ENCODE measurements around the gene GRB14. TPM values are rescaled to one million over a fixed set of nuclear protein-coding genes. Genes with fewer than 3 reads are reported as not detected.

GRB14 gene
- total RNA-seq: 19.0 TPM

DNA sequence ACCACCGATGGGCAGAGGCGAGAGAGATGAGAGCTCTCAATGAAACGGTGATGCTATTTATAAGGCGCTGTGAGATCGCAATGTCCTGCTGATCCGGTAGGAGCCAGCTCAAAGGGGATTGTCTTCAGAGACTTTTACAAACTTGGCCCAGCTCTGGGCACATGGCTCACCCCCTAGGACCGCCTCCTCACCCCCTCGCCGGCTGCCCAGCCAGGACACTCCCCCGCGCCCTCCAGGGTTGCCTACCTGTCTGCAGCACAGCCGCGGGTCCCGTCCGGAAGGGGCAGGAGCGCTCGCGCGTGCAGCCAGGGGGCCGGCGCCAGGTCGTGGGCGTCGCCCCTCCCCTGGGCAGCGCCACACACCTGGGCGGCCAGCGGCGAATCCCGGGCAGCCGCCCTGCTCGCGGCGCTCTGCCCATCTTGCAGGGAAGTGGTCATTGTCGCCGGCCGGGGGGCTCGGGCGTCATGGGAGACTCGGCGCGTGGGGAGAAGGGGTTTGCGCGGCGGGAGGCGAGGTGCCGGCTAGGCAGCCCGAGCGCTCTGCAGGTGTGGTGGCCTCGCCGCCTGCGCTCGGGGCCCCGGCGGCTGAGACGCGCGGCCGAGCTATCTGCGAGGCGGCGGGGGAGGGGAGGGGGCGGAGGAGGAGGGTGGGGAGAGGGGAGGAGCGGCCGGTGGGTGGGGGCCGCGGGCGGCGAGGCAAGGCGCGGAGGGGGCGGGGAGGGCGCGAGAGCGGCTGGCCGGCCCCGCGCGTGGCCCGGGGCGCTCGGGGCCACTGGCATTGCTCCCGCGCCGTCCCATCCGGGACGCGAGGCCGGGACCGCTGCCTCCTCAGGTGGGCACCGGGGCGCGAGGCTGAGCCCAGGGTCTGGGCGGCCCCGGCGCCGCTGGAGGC, at the start of gene GRB14:
Gene GRB14 (minus strand): TSS at position 610 of the 891 bp plus-strand sequence. CDS start 173 bp downstream, at position 437.

Other genes with a start within 250 kb of the GRB14 start
- 138 TPM for gene COBLL1, start 220.3 kb upstream of the GRB14 start, total RNA-seq